ENCODE data around the gene JAZF1.

The JAZF1 gene

GRCh38 chr7:28165961-28166955 is 14.3 kb downstream of the JAZF1 start:
- no peak for DNase-seq (ENCODE audit: low read depth in 4 of 4, low spot score in 1 of 4)

GRCh38 chr7:28165261-28165660 is 15.3 kb downstream of the JAZF1 start:
- no peak for DNase-seq (ENCODE audit: low read depth in 4 of 4, low spot score in 1 of 4)

DNA sequence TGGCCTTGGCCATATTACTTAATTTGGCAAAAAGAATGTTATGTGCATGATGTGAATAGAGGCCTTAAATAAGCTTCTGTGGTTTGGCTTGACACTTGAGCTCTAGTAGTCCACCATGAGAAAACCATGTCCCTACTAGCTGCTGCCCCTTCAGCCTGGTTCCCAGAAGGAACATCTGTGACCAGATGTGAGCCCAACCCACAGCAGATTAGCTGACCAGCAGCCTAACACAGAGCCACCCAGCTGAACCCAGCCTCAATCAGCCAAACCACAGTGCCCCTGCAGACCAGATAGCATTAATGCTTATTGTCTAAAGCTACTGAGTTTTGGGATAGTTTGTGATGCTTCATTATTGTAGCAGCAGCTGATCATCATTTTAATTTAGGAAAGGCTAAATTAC is 16.6 kb downstream of the JAZF1 start:
- no peak for DNase-seq (ENCODE audit: low read depth in 4 of 4, low spot score in 1 of 4)

DNA sequence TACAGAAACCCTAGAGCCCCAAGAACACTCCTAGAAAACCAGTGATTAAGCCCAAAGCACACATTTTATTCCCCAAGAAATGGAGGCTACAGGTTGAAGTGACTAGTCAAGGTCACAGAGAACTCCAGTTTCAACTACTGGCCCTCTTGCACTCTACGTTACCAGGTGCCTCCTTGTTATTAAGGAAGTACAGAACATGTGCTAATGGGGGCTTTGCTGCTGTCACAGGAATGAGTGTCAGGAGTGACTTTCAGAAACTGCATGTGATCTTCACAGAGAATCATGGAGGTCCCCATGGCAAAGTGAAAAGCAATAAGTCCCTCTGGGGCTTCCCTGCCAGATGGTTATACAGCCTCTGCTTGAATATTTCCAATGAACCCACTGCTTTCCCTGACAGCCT is 19.3 kb downstream of the JAZF1 start:
- no peak for DNase-seq (ENCODE audit: low read depth in 4 of 4, low spot score in 1 of 4)

DNA sequence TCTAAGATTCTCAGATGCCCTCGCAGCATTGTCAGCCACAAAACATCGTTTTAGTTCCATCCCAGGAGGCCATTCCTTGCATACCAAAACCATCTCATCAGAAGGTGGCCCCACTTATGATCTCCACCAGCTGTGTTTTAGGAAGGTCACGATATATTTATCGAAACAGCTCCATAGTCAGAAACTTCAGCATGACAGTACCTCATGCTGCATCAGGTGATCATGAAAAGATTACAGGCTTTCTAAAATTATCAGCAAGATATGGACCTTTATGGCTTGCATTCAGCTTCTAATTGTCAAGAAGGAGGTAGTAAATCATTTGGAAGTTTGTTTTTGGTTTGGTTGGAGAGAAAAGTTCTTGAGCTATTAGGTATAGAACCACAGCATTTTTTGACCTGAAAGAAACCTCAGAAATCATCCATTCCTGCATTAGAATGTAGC is 20.0 kb downstream of the JAZF1 start:
- DNase-seq (ENCODE audit: low read depth in 4 of 4, low spot score in 1 of 4) = no peak

DNA sequence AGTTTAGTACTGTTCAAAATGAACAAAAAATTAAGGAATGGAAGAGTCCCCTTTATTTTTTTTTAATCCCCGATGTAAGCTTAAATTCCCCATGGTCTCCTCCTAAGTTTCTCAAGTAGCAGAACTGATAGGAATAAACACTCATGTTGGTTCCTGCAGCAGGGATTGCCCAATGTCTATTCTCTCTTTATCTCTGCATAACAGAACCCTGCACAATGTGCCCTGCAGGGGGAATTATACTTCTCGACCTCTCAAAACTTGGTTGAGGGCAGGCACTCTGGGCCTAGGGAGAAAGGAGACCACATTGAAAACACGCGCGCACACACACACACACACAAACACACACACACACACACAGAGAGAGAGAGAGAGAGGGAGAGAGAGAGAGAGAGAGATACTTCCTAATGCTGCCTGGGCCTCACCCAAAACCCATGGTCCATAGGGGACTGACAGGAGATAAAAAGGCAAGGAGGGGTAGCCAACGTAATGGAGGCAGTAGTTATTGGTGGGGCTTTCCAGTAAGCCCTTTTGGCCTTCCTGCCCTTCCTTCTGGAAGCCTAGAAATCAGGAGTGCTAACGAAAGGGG is 22.7 kb downstream of the JAZF1 start:
- no peak for DNase-seq (ENCODE audit: low read depth in 4 of 4, low spot score in 1 of 4)

DNA sequence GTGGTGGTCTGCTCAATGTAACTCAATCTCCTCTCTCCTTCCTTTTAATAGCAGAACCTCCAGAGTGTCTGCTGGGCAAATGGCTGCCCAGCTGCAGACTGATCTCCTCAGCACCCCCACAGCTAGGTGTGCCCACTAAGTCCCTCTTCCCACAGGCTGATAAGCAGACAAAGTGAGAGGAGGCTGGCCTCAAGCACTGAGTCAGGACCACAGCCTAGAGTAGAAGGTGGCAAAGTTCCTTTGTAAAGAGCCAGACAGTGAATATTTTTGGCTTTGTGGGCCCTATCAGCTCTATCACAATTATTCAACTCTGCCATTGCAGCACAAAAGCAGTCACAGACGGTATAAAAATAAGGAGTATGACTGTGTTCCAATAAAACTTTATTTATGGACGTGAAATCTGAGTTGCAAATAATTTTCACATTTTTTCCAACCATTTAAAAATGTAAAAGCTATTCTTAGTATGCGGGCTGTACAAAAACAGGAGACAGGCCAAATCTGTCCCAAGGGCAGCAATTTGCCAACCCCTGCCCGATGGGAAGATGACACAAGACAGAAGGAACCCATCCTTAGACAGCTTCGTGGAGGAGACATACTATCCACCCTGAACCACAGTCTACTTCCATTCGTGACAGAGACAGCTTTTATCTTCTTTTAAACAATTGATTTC is 23.4 kb downstream of the JAZF1 start:
- DNase-seq (ENCODE audit: low read depth in 4 of 4, low spot score in 1 of 4) = no peak

DNA sequence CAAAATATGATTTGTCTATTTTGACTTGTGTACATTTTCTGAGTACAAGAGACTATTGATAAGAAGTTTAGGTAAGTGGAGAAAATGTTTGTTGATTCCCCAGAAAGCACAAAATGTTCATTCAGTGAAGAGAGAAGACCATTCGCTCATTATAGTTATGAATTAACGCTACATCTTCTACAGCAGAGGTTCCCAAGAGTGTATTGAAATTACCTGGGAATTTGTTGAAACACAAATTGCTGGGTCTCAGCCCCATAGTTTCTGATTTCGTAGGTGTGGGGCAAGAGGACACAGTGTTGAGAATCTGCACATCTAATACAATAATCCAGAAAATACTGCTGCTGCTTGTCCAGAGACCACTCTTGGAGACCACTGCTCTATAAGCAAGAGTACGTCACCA is 24.2 kb downstream of the JAZF1 start:
- DNase-seq (ENCODE audit: low read depth in 4 of 4, low spot score in 1 of 4) = no peak

DNA sequence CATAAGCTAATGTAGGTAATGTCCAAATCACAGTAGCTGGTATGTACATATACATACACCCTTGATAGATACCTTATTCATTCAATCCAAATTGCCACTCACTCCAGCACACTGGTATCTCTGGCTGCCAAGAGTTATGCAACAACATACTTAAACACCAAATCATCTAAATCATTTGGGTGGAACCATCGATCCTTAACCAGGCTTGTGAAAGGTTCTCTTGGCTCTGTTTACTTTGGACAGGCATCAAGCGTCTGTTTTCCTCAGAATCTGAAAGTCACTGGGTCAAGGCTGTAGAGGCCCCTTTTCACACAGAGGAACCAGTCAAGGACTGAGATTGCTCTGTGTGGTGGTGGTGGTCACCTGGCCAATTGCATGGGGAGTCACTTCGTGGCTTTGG is 24.6 kb downstream of the JAZF1 start:
- no peak for DNase-seq (ENCODE audit: low read depth in 4 of 4, low spot score in 1 of 4)

DNA sequence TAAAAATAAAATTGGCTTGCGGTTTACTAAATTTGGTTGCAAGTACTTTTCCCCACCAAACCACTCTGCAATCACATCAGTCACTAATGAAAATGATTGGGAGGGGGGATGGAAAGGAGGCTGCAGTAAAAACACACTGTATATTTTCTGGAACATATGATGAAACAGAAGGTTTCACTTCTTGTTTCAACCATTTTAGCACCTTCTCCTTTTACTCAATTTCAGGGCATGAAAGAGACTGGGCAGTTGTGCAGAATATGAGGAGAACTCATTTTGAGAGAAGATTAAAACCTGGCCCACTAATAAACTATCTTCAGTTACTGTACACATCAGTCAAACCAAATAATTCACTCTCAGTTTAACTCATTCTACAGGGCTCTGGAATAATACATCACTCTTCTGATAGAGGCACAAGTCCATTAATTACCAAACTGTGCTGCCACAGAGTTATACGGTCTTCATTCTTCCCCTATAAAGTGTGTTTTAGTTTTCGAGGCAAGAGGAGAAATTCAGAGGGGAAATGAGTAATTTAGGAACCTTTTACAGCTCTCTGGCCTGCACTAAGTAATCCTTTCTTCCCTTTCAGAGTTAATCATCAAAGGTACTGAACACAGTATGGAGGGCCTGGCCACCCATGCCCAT is 25.5 kb downstream of the JAZF1 start:
- no peak for DNase-seq (ENCODE audit: low read depth in 4 of 4, low spot score in 1 of 4)

GRCh38 chr7:28152594-28152993 is 28.0 kb downstream of the JAZF1 start:
- no peak for DNase-seq (ENCODE audit: low read depth in 4 of 4, low spot score in 1 of 4)

DNA sequence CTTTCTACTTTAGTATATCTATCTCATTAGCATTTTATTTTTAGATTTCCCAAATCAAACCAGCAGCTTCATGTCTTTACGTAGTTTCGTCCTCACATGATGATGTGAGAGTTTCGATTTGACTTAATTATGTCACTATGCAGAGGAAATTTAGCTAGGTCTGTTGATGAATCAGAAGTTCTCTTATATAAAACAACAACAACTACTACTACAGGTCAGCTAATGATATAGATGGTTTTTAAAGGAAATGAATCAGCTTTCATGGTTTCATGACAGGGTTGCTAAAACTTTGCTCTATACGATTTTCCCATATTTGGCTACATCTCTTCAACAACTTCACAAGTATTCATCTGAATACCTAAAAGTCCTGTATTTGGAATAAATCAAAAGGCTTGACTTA is 28.6 kb downstream of the JAZF1 start:
- DNase-seq (ENCODE audit: low read depth in 4 of 4, low spot score in 1 of 4) = no peak

- no peak for DNase-seq (ENCODE audit: low read depth in 4 of 4, low spot score in 1 of 4)
Observed at GRCh38 chr7:28149291-28150101, 31.1 kb downstream of the JAZF1 start.

- no peak for DNase-seq (ENCODE audit: low read depth in 4 of 4, low spot score in 1 of 4)
Observed at GRCh38 chr7:28145931-28146330, 34.7 kb downstream of the JAZF1 start.

GRCh38 chr7:28145090-28145626 is 35.4 kb downstream of the JAZF1 start:
- DNase-seq (ENCODE audit: low read depth in 4 of 4, low spot score in 1 of 4) = no peak

GRCh38 chr7:28144266-28144665 is 36.3 kb downstream of the JAZF1 start:
- DNase-seq (ENCODE audit: low read depth in 4 of 4, low spot score in 1 of 4) = no peak

DNA sequence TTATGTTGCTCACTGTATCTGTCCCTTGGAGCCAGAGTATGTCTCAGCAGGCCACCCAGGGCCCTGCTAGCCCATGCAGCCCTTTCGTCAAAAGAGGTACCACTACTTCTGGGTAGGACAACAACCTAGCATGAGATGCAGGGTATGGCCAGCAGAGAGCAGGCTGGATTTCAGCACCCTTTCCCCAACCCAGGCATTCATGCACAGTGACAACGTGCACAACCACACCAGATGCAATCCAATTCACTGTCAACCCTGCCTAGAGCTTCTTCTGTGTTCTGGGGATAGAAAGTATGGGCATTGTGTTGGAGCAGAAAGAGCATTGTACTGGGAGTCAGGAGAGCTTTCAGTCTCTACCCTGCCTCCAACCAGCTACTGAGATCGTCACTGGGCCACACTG is 37.9 kb downstream of the JAZF1 start:
- DNase-seq (ENCODE audit: low read depth in 4 of 4, low spot score in 1 of 4) = no peak

DNA sequence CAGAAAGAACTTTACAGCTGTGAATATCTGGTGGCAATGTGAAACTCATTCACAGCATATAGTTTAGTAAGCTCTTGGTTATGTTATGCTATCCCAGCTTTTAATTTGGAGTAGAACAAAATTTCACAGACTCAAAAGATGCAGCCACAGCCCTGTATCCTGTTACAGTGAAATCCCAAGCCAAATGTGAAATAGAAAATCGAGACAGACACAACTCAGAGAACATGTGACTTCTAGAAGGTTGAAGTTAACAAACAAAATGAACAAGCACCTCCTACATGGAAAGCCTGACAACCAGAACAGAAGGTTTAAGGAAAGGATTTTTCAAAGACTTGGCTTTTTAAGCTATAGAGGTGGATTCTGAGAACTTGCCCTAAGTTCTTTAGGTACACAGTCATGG is 39.6 kb downstream of the JAZF1 start:
- no peak for DNase-seq (ENCODE audit: low read depth in 4 of 4, low spot score in 1 of 4)

GRCh38 chr7:28138837-28139236 is 41.8 kb downstream of the JAZF1 start:
- DNase-seq (ENCODE audit: low read depth in 4 of 4, low spot score in 1 of 4) = no peak

- no peak for DNase-seq (ENCODE audit: low read depth in 4 of 4, low spot score in 1 of 4)
Observed at GRCh38 chr7:28137463-28137862, 43.1 kb downstream of the JAZF1 start.
